Subcutaneous abdominal adipose tissue (tissue), 5 donors: Measurements from ENCODE around the gene PLCXD3.

Source experiments
- H3K27ac ChIP-seq: one replicate; pipeline ENCODE4 v1.7.0; 2013; ENCODE audit warnings: low read depth, mild to moderate bottlenecking, inconsistent platforms, low read length, moderate library complexity
- H3K27me3 ChIP-seq, 5 donors: one replicate each; pipeline ENCODE4 v1.7.0; 2013; ENCODE audit warnings: low read length in 5 of 5, inconsistent platforms in 1 of 5; ENCODE audit not compliant: control insufficient read depth in 5 of 5, insufficient read depth in 4 of 5
- H3K36me3 ChIP-seq, 5 donors: one replicate each; pipeline ENCODE4 v1.7.0; 2013; ENCODE audit warnings: low read length in 5 of 5; ENCODE audit not compliant: control insufficient read depth in 5 of 5, insufficient read depth in 5 of 5
- H3K4me1 ChIP-seq, 5 donors: one replicate each; pipeline ENCODE4 v1.7.0; 2013; ENCODE audit warnings: low read length in 5 of 5, mild to moderate bottlenecking in 3 of 5, moderate library complexity in 1 of 5; ENCODE audit not compliant: control insufficient read depth in 5 of 5, insufficient read depth in 5 of 5
- H3K4me3 ChIP-seq, 5 donors: one replicate each; pipeline ENCODE4 v1.7.0; 2013; ENCODE audit warnings: low read length in 5 of 5, low read depth in 1 of 5
- H3K9ac ChIP-seq, 5 donors: one replicate each; pipeline ENCODE4 v1.7.0; 2013; ENCODE audit warnings: low read length in 5 of 5, mild to moderate bottlenecking in 4 of 5, moderate library complexity in 3 of 5
- H3K9me3 ChIP-seq, 5 donors: one replicate each; pipeline ENCODE4 v1.7.0; 2013; ENCODE audit warnings: low read length in 5 of 5; ENCODE audit not compliant: control insufficient read depth in 5 of 5
- donor health status: healthy.
- donor health status: healthy.
- donor health status: healthy.
- donor health status: healthy.
- donor health status: healthy.

The PLCXD3 gene

GRCh38 chr5:41365369-41365768 lies 145.0 kb downstream of the PLCXD3 start:
- Histone ChIP-seq H3K9me3 (no peaks in the 10 kb centered on the region), H3K4me1 (peaks cover 0 to 17% (median 10%) of the 10 kb centered on the region in 5 donors), H3K27me3 (no peaks in the 10 kb centered on the region), H3K36me3 (no peaks in the 10 kb centered on the region), H3K27ac (no peak overlapping the region), H3K9ac (no peak overlapping the region), H3K4me3 (no peak overlapping the region)

- Histone ChIP-seq H3K36me3 (no peaks in the 10 kb centered on the region), H3K4me3 (no peak overlapping the region), H3K27me3 (no peaks in the 10 kb centered on the region), H3K27ac (no peak overlapping the region), H3K4me1 (peaks cover 0 to 17% (median 10%) of the 10 kb centered on the region in 5 donors), H3K9ac (no peak overlapping the region), H3K9me3 (no peaks in the 10 kb centered on the region)
Observed at GRCh38 chr5:41364346-41364745, 146.1 kb downstream of the PLCXD3 start.

GRCh38 chr5:41363343-41363986 lies 146.9 kb downstream of the PLCXD3 start:
- peaks cover 0 to 17% (median 10%) of the 10 kb centered on the region in 5 donors for H3K4me1 ChIP-seq
- no peak overlapping the region for H3K9ac ChIP-seq
- no peaks in the 10 kb centered on the region for H3K27me3 ChIP-seq
- H3K27ac ChIP-seq: no peak overlapping the region
- H3K4me3 ChIP-seq: no peak overlapping the region
- no peaks in the 10 kb centered on the region for H3K9me3 ChIP-seq
- no peaks in the 10 kb centered on the region for H3K36me3 ChIP-seq

- H3K27me3 ChIP-seq: no peaks in the 10 kb centered on the region
- no peak overlapping the region for H3K27ac ChIP-seq
Observed at GRCh38 chr5:41356786-41357185, 153.6 kb downstream of the PLCXD3 start.

GRCh38 chr5:41349846-41350245 lies 160.6 kb downstream of the PLCXD3 start:
- no peaks in the 10 kb centered on the region for H3K27me3 ChIP-seq
- no peaks in the 10 kb centered on the region for H3K9me3 ChIP-seq
- no peak overlapping the region for H3K27ac ChIP-seq
- no peaks in the 10 kb centered on the region for H3K36me3 ChIP-seq
- H3K9ac ChIP-seq: no peak overlapping the region
- H3K4me1 ChIP-seq: peaks cover 0 to 7% (median 3%) of the 10 kb centered on the region in 5 donors
- no peak overlapping the region for H3K4me3 ChIP-seq

More at GRCh38 chr5:41356786-41357185, 153.6 kb downstream of the PLCXD3 start:
- no peak overlapping the region for H3K4me3 ChIP-seq
- H3K9ac ChIP-seq: no peak overlapping the region
- no peaks in the 10 kb centered on the region for H3K4me1 ChIP-seq
- no peaks in the 10 kb centered on the region for H3K36me3 ChIP-seq
- no peaks in the 10 kb centered on the region for H3K9me3 ChIP-seq

GRCh38 chr5:41347569-41347968 lies 162.8 kb downstream of the PLCXD3 start:
- Histone ChIP-seq H3K9ac (no peak overlapping the region), H3K4me3 (no peak overlapping the region), H3K36me3 (no peaks in the 10 kb centered on the region), H3K27me3 (no peaks in the 10 kb centered on the region), H3K9me3 (no peaks in the 10 kb centered on the region), H3K27ac (no peak overlapping the region), H3K4me1 (peaks cover 0 to 7% (median 3%) of the 10 kb centered on the region in 5 donors)

GRCh38 chr5:41346609-41347008 lies 163.8 kb downstream of the PLCXD3 start:
- Histone ChIP-seq H3K27ac (no peak overlapping the region), H3K27me3 (no peaks in the 10 kb centered on the region), H3K36me3 (no peaks in the 10 kb centered on the region)

GRCh38 chr5:41345295-41345694 lies 165.1 kb downstream of the PLCXD3 start:
- Histone ChIP-seq H3K4me1 (peaks cover 0 to 7% (median 3%) of the 10 kb centered on the region in 5 donors), H3K27me3 (no peaks in the 10 kb centered on the region), H3K9me3 (no peaks in the 10 kb centered on the region), H3K4me3 (no peak overlapping the region), H3K9ac (no peak overlapping the region), H3K27ac (no peak overlapping the region), H3K36me3 (no peaks in the 10 kb centered on the region)

More at GRCh38 chr5:41346609-41347008, 163.8 kb downstream of the PLCXD3 start:
- Histone ChIP-seq H3K4me1 (peaks cover 0 to 7% (median 3%) of the 10 kb centered on the region in 5 donors), H3K9ac (no peak overlapping the region), H3K4me3 (no peak overlapping the region), H3K9me3 (no peaks in the 10 kb centered on the region)

GRCh38 chr5:41339339-41339738 lies 171.1 kb downstream of the PLCXD3 start:
- H3K4me1 ChIP-seq: peaks cover 0 to 24% (median 14%) of the 10 kb centered on the region in 5 donors

GRCh38 chr5:41338136-41338675 lies 172.2 kb downstream of the PLCXD3 start:
- H3K27me3 ChIP-seq: no peaks in the 10 kb centered on the region
- no peak overlapping the region for H3K9ac ChIP-seq
- H3K4me3 ChIP-seq: no peak overlapping the region
- H3K9me3 ChIP-seq: no peaks in the 10 kb centered on the region
- H3K27ac ChIP-seq: no peak overlapping the region
- peaks cover 0 to 27% (median 15%) of the 10 kb centered on the region in 5 donors for H3K4me1 ChIP-seq
- no peaks in the 10 kb centered on the region for H3K36me3 ChIP-seq

More at GRCh38 chr5:41339339-41339738, 171.1 kb downstream of the PLCXD3 start:
- H3K9me3 ChIP-seq: no peaks in the 10 kb centered on the region
- no peak overlapping the region for H3K4me3 ChIP-seq
- no peaks in the 10 kb centered on the region for H3K27me3 ChIP-seq
- no peaks in the 10 kb centered on the region for H3K36me3 ChIP-seq
- H3K9ac ChIP-seq: no peak overlapping the region
- H3K27ac ChIP-seq: no peak overlapping the region
